Measurements from ENCODE around the gene SNRPF.

- no peak for TF ChIP-seq POLR2AphosphoS5 (IDR thresholded peaks at IDR 0.05; ENCODE audit: borderline replicate concordance, low read depth, low read length)
- no peak for TF ChIP-seq FOXP2 (optimal IDR thresholded peaks at IDR 0.05; ENCODE audit: control extremely low read depth, extremely low read length, insufficient read depth)
Measured at GRCh38 chr12:95859947-95860850, 1.4 kb downstream of the SNRPF start.
